ENCODE results near the gene CD274. TPM values are rescaled to one million over a fixed set of nuclear protein-coding genes. Genes with fewer than 3 reads are reported as not detected.

CD274 gene
- total RNA-seq, 1 donor from 2014 or later = 21.4 TPM

DNA sequence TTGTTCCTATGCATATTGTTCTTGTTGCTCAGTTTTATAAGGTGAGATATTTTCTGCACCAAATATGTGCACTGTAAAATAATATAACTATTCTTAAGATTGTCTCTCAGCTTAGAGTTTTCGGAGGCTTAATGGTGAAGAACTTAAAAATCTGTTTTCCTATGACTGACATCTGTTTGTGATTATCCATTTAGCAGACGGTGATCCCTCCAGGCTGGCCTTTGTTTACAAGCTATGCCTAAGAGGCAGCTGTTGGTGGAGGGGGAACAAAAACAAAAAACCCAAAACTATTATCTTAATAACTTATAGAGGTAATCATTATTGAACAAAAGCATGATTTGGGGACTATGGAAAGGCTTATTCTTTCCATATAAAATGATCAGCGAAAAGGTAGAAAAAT lies 60.6 kb downstream of the CD274 start:
- H3K79me2 ChIP-seq (ENCODE audit: insufficient read depth, low read length) = peaks cover 46% of the 10 kb centered on the region
- H3K27ac Mint-ChIP-seq (ENCODE audit: unreplicated experiment) = peak overlapping the region; percentile 100
- DNase-seq (ENCODE audit: low read depth) = no peak
- H3K4me3 ChIP-seq (ENCODE audit: insufficient read depth, low read depth, low read length) = peak overlapping the region; percentile 59
- no peaks in the 10 kb centered on the region for H3K9me3 ChIP-seq (ENCODE audit: insufficient read depth, low read depth, low read length)
- H3K4me1 ChIP-seq (ENCODE audit: insufficient read depth, low read length) = peaks cover 60% of the 10 kb centered on the region
- H2AFZ ChIP-seq (ENCODE audit: low read depth, low read length) = peak overlapping the region; percentile 1
- H3K4me3 Mint-ChIP-seq (ENCODE audit: unreplicated experiment) = peak overlapping the region; percentile 77
- peak overlapping the region; percentile 97 for H3K27ac ChIP-seq (ENCODE audit: low read depth, low read length)
- H3K9me3 Mint-ChIP-seq (ENCODE audit: unreplicated experiment) = peaks cover 4% of the 10 kb centered on the region
- H3K36me3 ChIP-seq (ENCODE audit: insufficient read depth, low read length) = no peaks in the 10 kb centered on the region
- TF ChIP-seq, protein P1, sequence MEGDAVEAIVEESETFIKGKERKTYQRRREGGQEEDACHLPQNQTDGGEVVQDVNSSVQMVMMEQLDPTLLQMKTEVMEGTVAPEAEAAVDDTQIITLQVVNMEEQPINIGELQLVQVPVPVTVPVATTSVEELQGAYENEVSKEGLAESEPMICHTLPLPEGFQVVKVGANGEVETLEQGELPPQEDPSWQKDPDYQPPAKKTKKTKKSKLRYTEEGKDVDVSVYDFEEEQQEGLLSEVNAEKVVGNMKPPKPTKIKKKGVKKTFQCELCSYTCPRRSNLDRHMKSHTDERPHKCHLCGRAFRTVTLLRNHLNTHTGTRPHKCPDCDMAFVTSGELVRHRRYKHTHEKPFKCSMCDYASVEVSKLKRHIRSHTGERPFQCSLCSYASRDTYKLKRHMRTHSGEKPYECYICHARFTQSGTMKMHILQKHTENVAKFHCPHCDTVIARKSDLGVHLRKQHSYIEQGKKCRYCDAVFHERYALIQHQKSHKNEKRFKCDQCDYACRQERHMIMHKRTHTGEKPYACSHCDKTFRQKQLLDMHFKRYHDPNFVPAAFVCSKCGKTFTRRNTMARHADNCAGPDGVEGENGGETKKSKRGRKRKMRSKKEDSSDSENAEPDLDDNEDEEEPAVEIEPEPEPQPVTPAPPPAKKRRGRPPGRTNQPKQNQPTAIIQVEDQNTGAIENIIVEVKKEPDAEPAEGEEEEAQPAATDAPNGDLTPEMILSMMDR (IDR thresholded peaks at IDR 0.05; ENCODE audit: insufficient read depth, low read depth, low read length) = no peak
- TF ChIP-seq EZH2 (IDR thresholded peaks at IDR 0.05; ENCODE audit: insufficient read depth, low read length) = no peak
- peaks cover 5% of the 10 kb centered on the region for H3K36me3 Mint-ChIP-seq (ENCODE audit: low read depth, unreplicated experiment)
- H3K4me1 Mint-ChIP-seq (ENCODE audit: low read depth, unreplicated experiment) = peaks cover 66% of the 10 kb centered on the region
- H3K9ac ChIP-seq (ENCODE audit: low read length) = peak overlapping the region; percentile 87
- no peak for FAIRE-seq
- H3K27me3 ChIP-seq (ENCODE audit: insufficient read depth, low read length) = no peaks in the 10 kb centered on the region
- no peaks in the 10 kb centered on the region for H4K20me1 ChIP-seq (ENCODE audit: insufficient read depth, low read length)
- H3K27me3 Mint-ChIP-seq (ENCODE audit: low read depth, unreplicated experiment) = no peaks in the 10 kb centered on the region
- peak overlapping the region; percentile 88 for H3K4me2 ChIP-seq (ENCODE audit: low read length)

DNA sequence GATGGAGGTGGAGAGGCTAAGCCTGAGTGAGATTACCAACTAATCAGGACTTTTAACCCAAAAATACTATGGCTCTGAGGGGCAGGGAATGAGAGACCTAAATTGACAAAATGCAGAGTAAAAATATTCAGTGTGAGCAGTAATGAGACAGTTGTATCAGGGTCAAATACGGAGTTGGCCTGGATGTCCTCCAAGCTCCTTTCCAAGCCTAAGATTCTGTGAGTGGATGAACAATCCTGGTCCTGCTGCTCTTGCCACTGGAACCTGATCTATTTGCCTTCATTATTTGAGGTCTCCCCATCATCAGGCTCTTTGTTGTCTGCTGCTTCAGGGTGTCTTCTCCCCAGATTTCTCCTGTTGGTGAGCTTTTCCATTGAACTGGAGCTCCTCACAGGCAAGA lies 61.1 kb downstream of the CD274 start:
- no peak for DNase-seq (ENCODE audit: low read depth)
- peak overlapping the region; percentile 77 for H3K4me3 Mint-ChIP-seq (ENCODE audit: unreplicated experiment)
- FAIRE-seq = no peak
- Histone ChIP-seq H4K20me1 (ENCODE audit: insufficient read depth, low read length) (no peaks in the 10 kb centered on the region), H3K4me3 (ENCODE audit: insufficient read depth, low read depth, low read length) (peak overlapping the region; percentile 59), H3K36me3 (ENCODE audit: insufficient read depth, low read length) (no peaks in the 10 kb centered on the region), H3K9me3 (ENCODE audit: insufficient read depth, low read depth, low read length) (no peaks in the 10 kb centered on the region), H2AFZ (ENCODE audit: low read depth, low read length) (no peak overlapping the region), H3K9ac (ENCODE audit: low read length) (peak overlapping the region; percentile 87), H3K79me2 (ENCODE audit: insufficient read depth, low read length) (peaks cover 51% of the 10 kb centered on the region), H3K4me1 (ENCODE audit: insufficient read depth, low read length) (peaks cover 60% of the 10 kb centered on the region), H3K4me2 (ENCODE audit: low read length) (peak overlapping the region; percentile 88), H3K27me3 (ENCODE audit: insufficient read depth, low read length) (no peaks in the 10 kb centered on the region), H3K27ac (ENCODE audit: low read depth, low read length) (peak overlapping the region; percentile 97)
- TF ChIP-seq, protein P1 (IDR thresholded peaks at IDR 0.05; ENCODE audit: insufficient read depth, low read depth, low read length) = no peak
- no peak for TF ChIP-seq EZH2 (IDR thresholded peaks at IDR 0.05; ENCODE audit: insufficient read depth, low read length)
- H3K27me3 Mint-ChIP-seq (ENCODE audit: low read depth, unreplicated experiment) = no peaks in the 10 kb centered on the region
- H3K9me3 Mint-ChIP-seq (ENCODE audit: unreplicated experiment) = peaks cover 4% of the 10 kb centered on the region
- H3K4me1 Mint-ChIP-seq (ENCODE audit: low read depth, unreplicated experiment) = peaks cover 66% of the 10 kb centered on the region
- peak overlapping the region; percentile 100 for H3K27ac Mint-ChIP-seq (ENCODE audit: unreplicated experiment)
- H3K36me3 Mint-ChIP-seq (ENCODE audit: low read depth, unreplicated experiment) = peaks cover 5% of the 10 kb centered on the region

DNA sequence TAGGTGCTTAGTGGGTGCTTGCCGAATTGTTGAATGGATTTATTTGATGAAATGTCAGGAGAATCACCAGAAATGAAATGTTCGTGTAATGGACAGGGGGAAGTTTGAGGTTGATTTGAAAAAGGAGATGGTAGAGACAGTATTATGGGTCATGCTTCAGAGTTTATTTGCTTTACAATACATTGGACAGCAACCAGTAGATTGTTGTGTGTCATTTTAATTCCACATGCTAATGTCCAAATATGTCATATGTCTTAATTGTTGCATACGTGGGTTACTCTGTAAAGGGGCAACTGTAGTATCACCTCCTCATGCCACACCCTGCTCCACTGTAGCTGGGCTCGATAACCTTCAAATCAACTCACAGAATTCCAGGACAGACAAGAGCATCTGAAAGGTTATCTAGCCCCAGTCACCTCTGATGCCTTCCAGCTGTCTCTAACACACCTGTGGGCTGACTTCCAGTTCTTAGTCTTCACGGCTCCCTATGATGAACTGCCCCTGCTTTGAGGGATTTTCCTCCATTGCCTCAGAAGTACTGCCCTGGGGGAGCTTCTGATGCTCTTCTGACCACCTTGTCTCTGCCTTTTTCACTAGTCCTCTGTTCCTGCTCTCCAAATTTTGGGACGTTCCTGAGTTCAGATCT lies 61.7 kb downstream of the CD274 start:
- DNase-seq (ENCODE audit: low read depth) (no peak), FAIRE-seq (no peak)
- H3K79me2 ChIP-seq (ENCODE audit: insufficient read depth, low read length) = peaks cover 57% of the 10 kb centered on the region
- peaks cover 7% of the 10 kb centered on the region for H3K36me3 Mint-ChIP-seq (ENCODE audit: low read depth, unreplicated experiment)
- peak overlapping the region; percentile 97 for H3K27ac ChIP-seq (ENCODE audit: low read depth, low read length)
- no peaks in the 10 kb centered on the region for H3K9me3 ChIP-seq (ENCODE audit: insufficient read depth, low read depth, low read length)
- H3K27me3 ChIP-seq (ENCODE audit: insufficient read depth, low read length) = no peaks in the 10 kb centered on the region
- peak overlapping the region; percentile 77 for H3K4me3 Mint-ChIP-seq (ENCODE audit: unreplicated experiment)
- no peak overlapping the region for H2AFZ ChIP-seq (ENCODE audit: low read depth, low read length)
- peak overlapping the region; percentile 100 for H3K27ac Mint-ChIP-seq (ENCODE audit: unreplicated experiment)
- no peaks in the 10 kb centered on the region for H4K20me1 ChIP-seq (ENCODE audit: insufficient read depth, low read length)
- H3K4me2 ChIP-seq (ENCODE audit: low read length) = peak overlapping the region; percentile 88
- H3K9ac ChIP-seq (ENCODE audit: low read length) = peak overlapping the region; percentile 87
- H3K4me1 ChIP-seq (ENCODE audit: insufficient read depth, low read length) = peaks cover 60% of the 10 kb centered on the region
- no peaks in the 10 kb centered on the region for H3K27me3 Mint-ChIP-seq (ENCODE audit: low read depth, unreplicated experiment)
- peak overlapping the region; percentile 59 for H3K4me3 ChIP-seq (ENCODE audit: insufficient read depth, low read depth, low read length)
- TF ChIP-seq EZH2 (IDR thresholded peaks at IDR 0.05; ENCODE audit: insufficient read depth, low read length) = no peak
- TF ChIP-seq, protein P1 (IDR thresholded peaks at IDR 0.05; ENCODE audit: insufficient read depth, low read depth, low read length) = no peak
- peaks cover 6% of the 10 kb centered on the region for H3K9me3 Mint-ChIP-seq (ENCODE audit: unreplicated experiment)
- peaks cover 68% of the 10 kb centered on the region for H3K4me1 Mint-ChIP-seq (ENCODE audit: low read depth, unreplicated experiment)
- no peaks in the 10 kb centered on the region for H3K36me3 ChIP-seq (ENCODE audit: insufficient read depth, low read length)
